ENCODE measurements around the gene NID1. TPM values are rescaled to one million over a fixed set of nuclear protein-coding genes. Genes with fewer than 3 reads are reported as not detected.
A peak's percentile ranks its signal among the peaks of the same experiment; 100 is the strongest.
"Not testable (repeated sequence)": the region's sequence is repeated elsewhere in the genome, so short reads cannot be mapped to it uniquely, and the experiment has no call there.

The NID1 gene
- total and polyA plus RNA-seq, 5 donors = 24.4 to 107 (median 36.6) TPM

DNA sequence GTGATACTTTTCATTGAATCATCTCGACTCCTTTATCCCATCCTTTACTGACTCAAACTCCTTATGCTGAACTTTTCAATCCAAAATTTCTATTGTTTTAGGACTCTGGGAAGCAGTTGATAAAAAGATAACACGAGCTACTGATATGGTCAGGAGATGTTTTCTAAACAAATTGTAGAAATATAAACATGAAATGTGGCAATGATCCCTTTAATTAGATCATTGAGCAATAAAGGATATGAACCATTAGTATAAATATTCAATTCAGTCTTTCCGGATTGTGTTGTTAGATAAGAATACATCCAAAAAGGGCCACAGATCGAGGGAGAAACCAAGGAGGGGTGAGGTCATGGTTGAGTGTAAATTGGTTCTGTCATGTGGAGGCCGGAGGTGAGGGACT lies 88.4 kb downstream of the NID1 start:
- intact Hi-C loops (cut with DNase I) = loop anchor here in 2 of 4 donors (10.0 kb wide), 1 partner anchor 102 kb away; no protein-coding TSS in a partner anchor
- DNase-seq = no peak
- WGBS = 88% methylated on average over 5 of the region's 5 CpGs
- Histone ChIP-seq H3K4me1 (ENCODE audit: control insufficient read depth, insufficient read depth, low read length) (no peaks in the 10 kb centered on the region), H3K27ac (ENCODE audit: low read length) (no peak overlapping the region), H3K9me3 (ENCODE audit: control insufficient read depth, low read length) (no peaks in the 10 kb centered on the region), H3K4me3 (ENCODE audit: low read length) (no peak overlapping the region), H3K27me3 (ENCODE audit: control insufficient read depth, insufficient read depth) (no peaks in the 10 kb centered on the region)
- ATAC-seq = no peak

- ATAC-seq = no peak
- intact Hi-C loops (cut with DNase I) = loop anchor here in 3 of 4 donors (5.0 to 10.0 kb wide), 3 partner anchors 100 to 177 kb away; partner anchors contain the start of gene LYST (in 1 of the 3)
- no peaks in the 10 kb centered on the region for H3K9me3 ChIP-seq (ENCODE audit: control insufficient read depth, low read length)
- DNase-seq = no peak
- H3K27ac ChIP-seq (ENCODE audit: low read length) = no peak overlapping the region
- no peak overlapping the region for H3K4me3 ChIP-seq (ENCODE audit: low read length)
- no peaks in the 10 kb centered on the region for H3K27me3 ChIP-seq (ENCODE audit: control insufficient read depth, insufficient read depth)
- no peaks in the 10 kb centered on the region for H3K4me1 ChIP-seq (ENCODE audit: control insufficient read depth, insufficient read depth, low read length)
- 34% methylated on average over 1 of the region's 1 CpG for WGBS
Measured at GRCh38 chr1:235974616-235975015, 90.3 kb downstream of the NID1 start.

GRCh38 chr1:235972691-235973090 lies 92.2 kb downstream of the NID1 start:
- ATAC-seq; H3K27me3 ChIP-seq (ENCODE audit: control insufficient read depth, insufficient read depth); H3K27ac ChIP-seq (ENCODE audit: low read length); DNase-seq; H3K4me1 ChIP-seq (ENCODE audit: control insufficient read depth, insufficient read depth, low read length); H3K9me3 ChIP-seq (ENCODE audit: control insufficient read depth, low read length): not testable (repeated sequence)
- peak overlapping the region; percentile 52 for H3K4me3 ChIP-seq (ENCODE audit: low read length)
- WGBS = 95% methylated on average over 3 of the region's 3 CpGs
- intact Hi-C loops (cut with DNase I) = loop anchor here in 3 of 4 donors (5.0 to 10.0 kb wide), 3 partner anchors 98 to 175 kb away; partner anchors contain the start of gene LYST (in 1 of the 3)

GRCh38 chr1:235972311-235972689 lies 92.6 kb downstream of the NID1 start:
- peak; percentile 66 to 72 for ATAC-seq
- intact Hi-C loops (cut with DNase I) = loop anchor here in 3 of 4 donors (5.0 to 10.0 kb wide), 3 partner anchors 97 to 175 kb away; partner anchors contain the start of gene LYST (in 1 of the 3)
- peak overlapping the region; percentile 52 for H3K4me3 ChIP-seq (ENCODE audit: low read length)
- H3K9me3 ChIP-seq (ENCODE audit: control insufficient read depth, low read length) = no peaks in the 10 kb centered on the region
- H3K4me1 ChIP-seq (ENCODE audit: control insufficient read depth, insufficient read depth, low read length) = no peaks in the 10 kb centered on the region
- 13% methylated on average over 5 of the region's 5 CpGs for WGBS
- H3K27ac ChIP-seq (ENCODE audit: low read length) = peak overlapping the region; percentile 96
- DNase-seq = no peak
- no peaks in the 10 kb centered on the region for H3K27me3 ChIP-seq (ENCODE audit: control insufficient read depth, insufficient read depth)

DNA sequence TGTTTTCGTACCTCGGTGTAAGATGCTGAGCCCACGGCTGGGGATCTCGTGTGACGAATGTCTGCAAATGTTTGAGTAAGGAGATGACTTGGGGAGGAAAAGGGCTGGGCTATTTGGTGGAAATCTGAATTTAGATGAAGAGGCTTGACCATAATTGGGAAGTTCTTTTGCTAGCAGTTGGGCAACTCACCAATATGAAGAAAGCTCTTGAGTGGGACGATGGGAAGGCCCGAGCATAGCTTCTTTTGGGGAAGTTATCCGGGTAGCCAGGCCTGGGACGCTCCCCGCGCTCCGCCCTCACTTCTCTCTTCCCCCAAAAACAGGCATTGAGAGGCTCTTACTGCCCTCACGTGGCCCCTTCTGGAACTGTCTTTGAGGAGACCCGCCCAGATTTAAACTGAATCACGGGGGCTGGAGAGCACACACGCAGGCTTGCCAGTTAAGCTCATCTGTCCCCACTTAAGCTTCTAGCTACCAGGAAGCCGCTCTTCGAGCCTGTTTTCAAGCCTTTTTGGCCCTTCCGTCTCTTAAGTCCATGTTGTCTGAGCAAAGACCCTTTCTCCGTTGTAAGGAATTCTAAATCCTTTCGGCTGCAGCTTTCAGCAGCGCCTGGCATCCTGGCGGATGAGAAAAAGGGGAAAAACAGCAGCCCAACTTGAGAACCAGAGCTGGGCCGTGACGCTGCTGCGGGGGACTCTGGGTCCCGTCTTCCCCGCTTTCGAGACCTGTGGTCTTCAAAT lies 93.1 kb downstream of the NID1 start:
- DNase-seq = peak; percentile 93 to 96 (median 94)
- intact Hi-C loops (cut with DNase I) = loop anchor here in 3 of 4 donors (5.0 to 10.0 kb wide), 3 partner anchors 97 to 174 kb away; partner anchors contain the start of gene LYST (in 1 of the 3)
- no peaks in the 10 kb centered on the region for H3K9me3 ChIP-seq (ENCODE audit: control insufficient read depth, low read length)
- peak overlapping the region; percentile 52 for H3K4me3 ChIP-seq (ENCODE audit: low read length)
- peak overlapping the region; percentile 96 for H3K27ac ChIP-seq (ENCODE audit: low read length)
- WGBS = 4% methylated on average over 29 of the region's 29 CpGs
- ATAC-seq = peak; percentile 95 to 96
- H3K27me3 ChIP-seq (ENCODE audit: control insufficient read depth, insufficient read depth) = no peaks in the 10 kb centered on the region
- H3K4me1 ChIP-seq (ENCODE audit: control insufficient read depth, insufficient read depth, low read length) = no peaks in the 10 kb centered on the region

DNA sequence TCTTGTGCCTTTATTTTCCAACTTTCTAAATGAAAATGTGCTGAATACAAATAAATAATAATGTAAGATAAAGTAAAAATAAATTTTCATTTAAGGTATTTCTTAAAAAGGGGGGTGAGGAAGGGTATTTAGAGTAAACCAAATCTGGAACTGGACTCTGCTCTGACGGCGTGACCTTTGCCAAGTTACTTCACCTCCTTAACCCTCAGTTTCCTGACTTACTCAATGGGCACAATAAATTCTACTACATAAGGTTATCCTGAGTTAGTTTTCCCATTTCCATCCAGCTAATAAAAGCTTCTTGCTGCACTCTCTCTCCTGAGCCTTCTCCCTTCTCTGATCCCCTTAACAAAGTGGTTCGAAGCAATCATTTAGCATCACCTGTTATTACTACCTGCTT lies 93.9 kb downstream of the NID1 start:
- Histone ChIP-seq H3K4me1 (ENCODE audit: control insufficient read depth, insufficient read depth, low read length) (no peaks in the 10 kb centered on the region), H3K27ac (ENCODE audit: low read length) (peak overlapping the region; percentile 7), H3K4me3 (ENCODE audit: low read length) (no peak overlapping the region), H3K9me3 (ENCODE audit: control insufficient read depth, low read length) (no peaks in the 10 kb centered on the region), H3K27me3 (ENCODE audit: control insufficient read depth, insufficient read depth) (no peaks in the 10 kb centered on the region)
- 43% methylated on average over 3 of the region's 3 CpGs for WGBS
- ATAC-seq (no peak), DNase-seq (no peak)
- intact Hi-C loops (cut with DNase I) = loop anchor here in 3 of 4 donors (5.0 to 10.0 kb wide), 3 partner anchors 96 to 174 kb away; partner anchors contain the start of gene LYST (in 1 of the 3)

DNA sequence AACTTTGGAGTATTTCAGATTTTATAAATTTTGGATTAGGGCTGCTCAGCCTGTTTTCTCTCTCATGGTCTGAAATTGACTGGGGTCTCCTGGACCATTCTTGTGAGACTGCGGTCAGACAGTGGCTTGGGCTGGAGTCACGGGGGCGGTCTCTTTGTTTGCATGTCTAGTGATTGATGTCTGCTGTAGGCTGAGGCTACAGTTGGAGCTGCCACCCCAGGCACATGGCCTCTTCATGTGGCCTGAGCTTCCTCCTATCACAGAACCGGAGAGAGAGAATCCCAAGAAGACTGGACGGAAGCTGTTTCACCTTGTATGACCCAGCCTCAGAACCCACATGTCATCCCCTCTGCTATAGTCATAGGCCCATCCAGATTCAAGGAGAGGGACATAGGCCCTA lies 96.1 kb downstream of the NID1 start:
- ATAC-seq (no peak), DNase-seq (no peak)
- WGBS = 66% methylated on average over 5 of the region's 5 CpGs
- Histone ChIP-seq H3K27me3 (ENCODE audit: control insufficient read depth, insufficient read depth) (no peaks in the 10 kb centered on the region), H3K4me3 (ENCODE audit: low read length) (no peak overlapping the region), H3K27ac (ENCODE audit: low read length) (no peak overlapping the region), H3K4me1 (ENCODE audit: control insufficient read depth, insufficient read depth, low read length) (no peaks in the 10 kb centered on the region), H3K9me3 (ENCODE audit: control insufficient read depth, low read length) (no peaks in the 10 kb centered on the region)
- intact Hi-C loops (cut with DNase I) = no loop called here

GRCh38 chr1:235966134-235966533 lies 98.8 kb downstream of the NID1 start:
- H3K4me1 ChIP-seq (ENCODE audit: control insufficient read depth, insufficient read depth, low read length); intact Hi-C loops (cut with DNase I); H3K27ac ChIP-seq (ENCODE audit: low read length); H3K4me3 ChIP-seq (ENCODE audit: low read length); H3K9me3 ChIP-seq (ENCODE audit: control insufficient read depth, low read length); ATAC-seq; DNase-seq; H3K27me3 ChIP-seq (ENCODE audit: control insufficient read depth, insufficient read depth): not testable (repeated sequence)
- WGBS = 63% methylated on average over 5 of the region's 5 CpGs

GRCh38 chr1:235960809-235961208 lies 104.1 kb downstream of the NID1 start:
- Histone ChIP-seq H3K27me3 (ENCODE audit: control insufficient read depth, insufficient read depth) (no peaks in the 10 kb centered on the region), H3K4me3 (ENCODE audit: low read length) (no peak overlapping the region), H3K9me3 (ENCODE audit: control insufficient read depth, low read length) (no peaks in the 10 kb centered on the region), H3K4me1 (ENCODE audit: control insufficient read depth, insufficient read depth, low read length) (no peaks in the 10 kb centered on the region), H3K27ac (ENCODE audit: low read length) (no peak overlapping the region)
- DNase-seq (no peak), ATAC-seq (no peak)
- intact Hi-C loops (cut with DNase I) = no loop called here
- WGBS = 96% methylated on average over 4 of the region's 4 CpGs

DNA sequence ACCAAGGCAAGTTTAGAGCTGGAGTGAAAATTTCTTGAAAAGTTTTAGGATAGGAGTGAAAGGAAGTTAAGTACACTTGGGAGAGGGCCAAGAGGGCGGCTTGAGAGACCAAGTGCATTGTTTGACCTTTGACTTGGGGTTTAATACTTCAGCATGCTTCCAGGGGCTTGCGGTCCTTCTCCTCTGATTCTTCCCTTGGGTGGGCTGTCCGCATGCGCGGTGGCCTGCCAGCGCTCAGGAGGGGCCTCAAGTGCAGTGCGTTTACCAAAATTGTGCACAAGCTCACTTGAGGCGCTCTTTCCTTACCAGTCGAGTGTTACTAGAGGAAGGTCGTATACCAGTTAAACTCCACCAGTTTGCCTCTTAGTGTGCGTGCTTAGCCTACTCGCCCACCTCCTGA lies 106.9 kb downstream of the NID1 start:
- ATAC-seq (no peak), DNase-seq (no peak)
- Histone ChIP-seq H3K27ac (ENCODE audit: low read length) (no peak overlapping the region), H3K4me3 (ENCODE audit: low read length) (no peak overlapping the region), H3K27me3 (ENCODE audit: control insufficient read depth, insufficient read depth) (no peaks in the 10 kb centered on the region), H3K9me3 (ENCODE audit: control insufficient read depth, low read length) (no peaks in the 10 kb centered on the region), H3K4me1 (ENCODE audit: control insufficient read depth, insufficient read depth, low read length) (no peaks in the 10 kb centered on the region)
- 94% methylated on average over 12 of the region's 12 CpGs for WGBS
- intact Hi-C loops (cut with DNase I) = no loop called here

GRCh38 chr1:235955777-235956176 lies 109.1 kb downstream of the NID1 start:
- intact Hi-C loops (cut with DNase I) = no loop called here
- Histone ChIP-seq H3K27me3 (ENCODE audit: control insufficient read depth, insufficient read depth) (no peaks in the 10 kb centered on the region), H3K9me3 (ENCODE audit: control insufficient read depth, low read length) (no peaks in the 10 kb centered on the region), H3K4me1 (ENCODE audit: control insufficient read depth, insufficient read depth, low read length) (no peaks in the 10 kb centered on the region), H3K4me3 (ENCODE audit: low read length) (no peak overlapping the region), H3K27ac (ENCODE audit: low read length) (no peak overlapping the region)
- WGBS = 76% methylated on average over 4 of the region's 4 CpGs
- no peak for DNase-seq
- ATAC-seq = no peak

All from right cardiac atrium (tissue), 5 donors.